Measurements from ENCODE around the gene LZTR1.
"Not testable (repeated sequence)": the region's sequence is repeated elsewhere in the genome, so short reads cannot be mapped to it uniquely, and the experiment has no call there.

The LZTR1 gene

GRCh38 chr22:21033895-21034294, 51.8 kb downstream of the LZTR1 start:
- no peak for DNase-seq (ENCODE audit: low read depth)

DNA sequence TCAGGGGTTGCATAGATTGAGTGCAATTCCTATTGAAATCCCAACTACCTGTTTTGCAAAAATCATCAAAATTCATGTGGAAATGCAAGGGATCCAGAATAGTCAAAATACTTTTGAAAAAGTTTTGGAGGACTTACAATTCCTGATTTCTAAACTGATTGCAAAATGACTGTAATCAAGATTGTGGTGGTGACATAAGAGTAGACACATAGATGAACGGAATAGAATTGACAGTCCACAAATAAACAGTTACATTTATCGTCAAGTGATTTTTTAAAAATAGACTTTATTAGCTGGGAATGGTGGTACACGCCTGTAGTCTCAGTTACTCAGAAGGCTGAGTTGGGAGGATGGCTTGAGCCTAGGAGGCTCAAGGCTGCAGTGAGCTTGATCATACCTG, 52.9 kb downstream of the LZTR1 start:
- DNase-seq (ENCODE audit: low read depth): no peak

- DNase-seq (ENCODE audit: low read depth): no peak
Measured at GRCh38 chr22:21038405-21038804, 56.3 kb downstream of the LZTR1 start.

DNA sequence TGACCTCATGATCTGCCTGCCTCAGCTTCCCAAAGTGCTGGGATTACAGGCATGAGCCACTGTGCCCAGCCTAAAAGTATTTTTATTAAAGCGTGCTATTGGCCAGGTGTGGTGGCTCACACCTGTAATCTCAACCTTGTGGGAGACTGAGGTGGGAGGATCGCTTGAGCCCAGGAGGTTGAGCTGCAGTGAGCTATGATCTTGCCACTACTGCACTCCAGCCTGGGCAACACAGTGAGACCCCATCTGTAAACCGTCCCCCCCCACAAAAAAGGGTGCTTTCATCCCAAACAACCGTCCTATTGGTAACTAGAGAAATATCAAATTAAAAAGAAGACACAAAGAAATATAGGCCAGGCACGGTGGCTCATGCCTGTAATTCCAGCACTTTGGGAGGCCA, 57.1 kb downstream of the LZTR1 start:
- DNase-seq (ENCODE audit: low read depth): not testable (repeated sequence)

GRCh38 chr22:21041937-21042336, 59.8 kb downstream of the LZTR1 start:
- DNase-seq (ENCODE audit: low read depth): no peak

DNA sequence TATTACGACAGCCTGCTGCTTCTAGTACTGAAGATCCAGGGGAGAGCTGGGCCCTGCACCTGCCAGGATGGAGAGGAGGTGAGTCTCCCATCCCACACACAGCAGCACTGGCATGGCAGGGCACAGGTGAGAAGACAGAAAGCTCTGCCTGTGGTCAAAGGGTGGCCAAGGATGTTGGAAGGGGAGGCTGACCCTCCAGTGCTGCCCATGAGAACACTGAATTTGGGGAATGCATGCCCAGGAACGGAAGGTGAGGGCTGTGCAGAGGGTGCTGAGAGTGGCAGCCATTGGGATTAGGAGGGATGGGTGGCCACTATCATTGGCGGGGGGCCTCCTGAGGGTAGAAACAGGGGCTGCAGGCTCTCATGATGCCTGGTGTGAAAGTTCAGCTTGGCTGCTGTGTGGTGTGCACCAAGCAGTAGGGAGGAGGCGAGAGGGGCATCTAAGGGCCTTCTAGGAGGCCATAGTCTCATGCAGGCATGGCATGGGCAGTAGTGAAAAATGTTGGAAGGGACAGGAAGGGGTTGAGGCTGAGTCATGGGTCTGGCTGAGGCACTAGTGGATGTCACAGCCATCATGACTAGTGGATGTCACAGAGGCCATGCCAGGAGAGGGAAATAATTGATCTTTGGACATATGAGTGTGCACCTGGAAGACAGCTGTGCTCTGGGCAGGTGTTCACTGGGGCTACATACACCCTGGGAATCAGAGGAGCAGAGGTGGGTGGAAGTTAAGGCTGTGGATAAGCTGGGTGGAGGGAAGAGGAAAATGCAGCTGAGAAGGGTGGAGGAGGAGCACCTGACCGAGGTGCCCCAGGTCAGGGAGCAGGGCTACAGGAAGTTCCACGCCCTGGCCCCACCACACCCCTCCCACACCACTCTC, 61.1 kb downstream of the LZTR1 start:
- DNase-seq (ENCODE audit: low read depth): no peak

DNA sequence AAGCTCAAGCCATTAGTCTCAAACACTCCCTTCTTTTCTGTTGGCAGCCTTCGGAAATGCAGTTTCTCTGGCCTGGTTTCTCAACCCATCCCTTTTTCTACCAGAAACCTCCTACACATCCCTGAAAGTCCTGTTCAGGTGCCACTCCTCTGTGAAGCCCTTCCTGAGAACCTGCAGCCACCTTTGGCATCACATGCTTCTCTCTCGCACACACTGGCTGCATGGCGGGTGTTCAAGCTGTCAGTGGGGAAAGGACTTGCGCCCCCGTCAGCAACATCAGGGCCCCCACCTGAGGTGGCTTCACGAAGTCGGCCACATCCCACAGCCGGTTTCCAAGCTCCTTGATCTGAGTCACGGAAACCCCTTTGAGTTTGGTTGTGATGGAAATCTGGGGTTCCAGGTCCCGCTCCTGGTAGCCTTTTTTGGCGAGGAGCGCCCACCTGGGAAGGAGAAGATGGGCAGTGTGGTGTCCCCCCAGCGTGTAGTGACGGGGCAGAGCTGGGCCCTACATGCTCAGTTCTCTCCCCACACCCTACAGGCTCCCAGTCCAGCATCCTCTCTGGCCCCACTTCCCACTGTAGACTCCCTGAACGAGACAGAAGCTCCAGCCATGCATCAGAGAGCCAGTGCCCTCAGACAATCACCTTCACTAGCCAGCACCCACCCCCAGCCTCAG, 61.9 kb downstream of the LZTR1 start:
- no peak for DNase-seq (ENCODE audit: low read depth)

- no peak for DNase-seq (ENCODE audit: low read depth)
Measured at GRCh38 chr22:21044931-21045584, 63.0 kb downstream of the LZTR1 start.

DNA sequence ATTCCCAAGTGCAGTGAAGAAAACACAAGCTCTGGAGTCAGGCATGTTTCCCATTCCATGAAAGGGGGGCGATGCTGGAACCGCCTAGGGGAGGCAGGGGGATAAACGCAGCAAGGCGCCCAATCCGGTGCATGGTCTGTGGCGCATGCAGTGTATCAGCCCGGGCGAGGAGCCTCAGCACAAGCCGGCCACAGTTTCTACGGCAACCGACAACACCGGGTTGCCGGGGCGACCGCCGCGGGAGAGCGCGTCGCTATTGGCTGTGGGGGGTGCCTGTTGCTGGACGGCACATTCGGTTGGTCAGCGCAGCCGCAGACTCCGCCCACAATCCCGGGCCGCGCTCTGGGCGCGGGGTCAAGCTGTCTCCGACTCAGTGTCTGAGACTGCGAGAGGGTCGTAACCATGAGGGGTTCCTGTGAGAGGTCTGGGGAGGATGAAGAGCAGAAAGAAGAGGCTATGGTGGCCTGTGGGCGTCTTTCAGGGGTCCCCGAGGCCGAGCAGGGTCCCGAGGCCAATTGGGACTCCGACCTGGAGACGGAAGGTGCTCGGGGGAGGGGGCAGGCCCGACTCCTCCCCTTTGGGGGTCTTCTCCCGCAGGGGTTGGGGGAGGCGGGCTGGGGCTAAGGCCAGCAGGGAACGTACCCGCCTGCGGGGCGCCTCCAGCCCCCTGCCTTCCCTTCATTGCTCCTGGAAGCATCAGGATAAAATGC, 63.6 kb downstream of the LZTR1 start, which contains the start of gene LRRC74B:
Gene LRRC74B, plus strand, starts transcription at position 362 of the 710 bp plus-strand sequence. Its CDS starts 41 bp downstream, at position 403.
- peak; percentile 79 for DNase-seq (ENCODE audit: low read depth)

GRCh38 chr22:21047035-21047661, 65.1 kb downstream of the LZTR1 start:
- no peak for DNase-seq (ENCODE audit: low read depth)

DNA sequence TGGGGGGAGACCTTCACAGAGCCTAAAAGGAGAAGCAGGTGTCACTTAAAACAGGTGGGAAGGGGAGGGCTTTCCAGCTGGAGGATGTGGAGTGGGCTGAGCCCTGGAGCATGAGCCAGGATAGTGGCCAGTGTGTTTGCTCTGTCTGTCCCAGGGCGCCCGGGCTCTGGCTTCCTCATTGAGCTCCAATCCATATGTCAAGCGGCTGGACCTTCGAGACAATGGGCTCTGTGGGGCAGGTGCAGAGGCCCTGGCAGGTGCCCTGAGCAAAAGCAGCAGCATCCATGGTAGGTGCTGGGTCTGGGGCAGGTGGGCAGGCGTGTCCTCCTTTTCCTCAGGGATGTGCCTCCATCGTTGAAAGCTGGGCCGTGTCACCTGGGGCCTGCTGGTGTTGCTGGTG, 65.6 kb downstream of the LZTR1 start:
- no peak for DNase-seq (ENCODE audit: low read depth)

- not testable (repeated sequence) for DNase-seq (ENCODE audit: low read depth)
Measured at GRCh38 chr22:21048448-21048847, 66.4 kb downstream of the LZTR1 start.
